GM10266 (cell line): ENCODE results near the gene ARL15.

Experiments
- DNase-seq: peaks from one replicate; pipeline ENCODE4 v3.0.0; 2012; ENCODE audit errors: extremely low spot score
- CTCF ChIP-seq: IDR thresholded peaks from 2 replicates; pipeline ENCODE4 v1.5.1; 2012; ENCODE audit warnings: mild to moderate bottlenecking, low read depth; ENCODE audit not compliant: control insufficient read depth, insufficient read depth; ENCODE audit errors: missing control alignments

Gene ARL15

DNA sequence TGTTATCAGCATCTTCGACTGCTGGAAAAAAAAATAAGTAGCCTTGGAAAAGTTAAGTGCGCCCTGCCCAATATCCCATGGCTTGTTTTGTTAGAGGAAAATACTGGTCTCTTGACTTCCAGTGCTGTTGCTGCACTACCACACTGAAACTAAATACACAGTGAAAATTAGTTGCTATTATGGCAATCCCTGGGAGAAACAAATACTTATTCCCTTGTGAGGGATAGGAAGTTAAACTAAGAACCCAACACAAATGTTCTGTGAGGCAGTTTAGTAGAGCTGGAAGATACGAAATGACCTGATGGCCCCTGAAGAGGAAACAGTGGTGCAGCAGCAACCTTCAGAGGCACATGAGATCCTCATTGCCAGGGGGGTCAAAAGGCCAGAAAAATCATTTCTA is 164.0 kb downstream of the ARL15 start:
- DNase-seq: no peak
- TF ChIP-seq CTCF: no peak

DNA sequence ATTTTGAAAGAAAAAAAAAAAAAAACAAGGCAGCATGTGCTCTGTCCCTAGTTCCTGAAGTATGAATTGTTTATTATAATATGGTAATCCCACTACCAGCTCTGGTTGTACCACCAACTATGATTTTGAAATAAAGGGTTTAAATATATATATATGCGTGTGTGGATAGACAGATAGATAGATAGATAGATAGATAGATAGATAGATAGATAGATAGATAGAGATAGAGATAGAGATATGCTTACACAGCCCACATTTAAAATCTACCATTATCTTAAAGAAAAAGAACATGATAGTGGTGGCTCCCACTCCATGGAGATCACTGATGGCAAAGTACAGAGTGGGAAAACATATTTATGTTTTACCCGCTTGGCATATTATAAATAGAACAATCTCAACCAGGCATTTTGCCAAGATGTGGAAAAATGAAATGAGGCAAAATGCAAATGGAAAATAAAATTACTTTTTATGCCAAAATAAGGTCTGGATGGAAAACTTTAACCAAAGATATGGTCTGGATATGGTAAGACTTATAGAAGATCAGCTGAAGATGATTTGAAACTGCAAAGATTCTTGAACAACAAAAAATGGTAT is 170.0 kb downstream of the ARL15 start:
- no peak for DNase-seq
- TF ChIP-seq CTCF: no peak

- no peak for TF ChIP-seq CTCF
These were observed 173.6 kb downstream of the ARL15 start for GRCh38 chr5:54136516-54137440.

DNA sequence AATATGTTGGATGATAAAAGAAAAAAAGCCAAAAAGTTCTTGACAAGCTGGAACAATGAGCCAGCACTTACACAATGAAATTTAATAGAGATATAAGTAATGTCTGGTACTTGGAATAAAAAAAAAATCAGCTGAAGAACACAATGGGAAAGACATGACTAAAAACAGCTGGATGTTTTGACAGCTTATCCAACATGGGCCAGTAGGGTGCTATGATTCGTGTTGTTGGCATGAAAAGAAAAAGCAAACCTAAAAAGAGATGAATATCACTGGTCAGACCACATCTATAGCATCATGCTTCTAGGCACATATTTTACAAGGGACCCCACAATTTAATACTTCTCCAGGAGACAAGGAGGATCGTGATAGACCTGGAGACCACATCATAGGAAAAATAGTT is 175.3 kb downstream of the ARL15 start:
- no peak for TF ChIP-seq CTCF
- no peak for DNase-seq

More at GRCh38 chr5:54136516-54137440, 173.6 kb downstream of the ARL15 start:
- no peak for DNase-seq

DNA sequence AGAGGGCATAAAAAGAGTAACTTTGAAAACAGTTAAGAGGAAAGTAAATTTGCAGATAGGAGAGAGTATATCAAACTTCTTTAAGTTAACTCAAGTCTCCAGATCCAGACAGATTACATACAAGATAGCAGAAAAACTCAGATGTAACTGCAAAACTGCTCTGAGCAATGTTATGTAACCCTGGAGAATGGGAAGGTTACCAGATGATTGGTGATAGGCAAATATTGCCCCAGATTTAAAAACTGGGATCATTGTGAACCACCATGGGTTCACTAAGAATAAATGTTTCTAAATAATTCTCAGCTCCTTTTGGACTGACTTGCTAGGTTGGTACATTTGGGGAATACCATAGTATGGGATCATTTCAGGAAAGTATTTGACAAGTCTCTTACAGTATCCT is 176.5 kb downstream of the ARL15 start:
- no peak for TF ChIP-seq CTCF
- DNase-seq: no peak

DNA sequence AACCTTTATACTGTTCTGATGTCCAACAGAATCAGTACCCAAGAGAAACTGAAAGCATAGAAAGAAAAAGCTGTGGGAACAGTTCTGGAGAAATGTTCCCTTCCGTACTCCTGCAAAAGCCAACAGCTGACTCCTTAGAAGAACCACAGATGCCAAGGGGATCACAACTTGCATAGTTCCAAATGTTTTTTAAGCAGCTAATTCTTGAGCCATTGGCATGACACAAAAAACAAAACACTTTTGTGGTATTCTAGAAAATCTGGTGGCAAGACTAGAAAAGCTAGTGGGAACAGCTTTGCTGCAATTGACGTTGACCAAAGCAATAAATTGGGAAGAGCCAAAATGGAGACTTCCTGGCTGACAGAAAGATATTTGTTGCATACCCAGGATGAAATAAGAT is 189.9 kb downstream of the ARL15 start:
- TF ChIP-seq CTCF: no peak
- DNase-seq: no peak

DNA sequence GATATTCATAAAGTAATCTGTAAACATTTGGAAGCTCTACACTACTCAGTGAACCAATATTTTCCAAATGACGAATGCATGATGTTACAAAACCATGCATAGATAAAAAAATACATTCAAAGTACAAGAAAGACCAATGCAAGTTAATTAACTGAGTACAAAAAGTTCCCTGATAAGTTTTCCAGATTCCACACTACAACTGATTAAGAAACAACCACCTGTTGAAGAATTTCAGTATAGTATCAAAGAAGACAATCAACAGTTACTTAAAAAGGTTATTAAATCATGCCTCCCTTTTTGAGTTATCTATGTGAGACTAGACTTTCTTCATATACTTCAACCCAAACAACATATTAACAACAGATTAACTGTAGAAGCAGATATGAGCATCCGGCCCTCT is 192.4 kb downstream of the ARL15 start:
- TF ChIP-seq CTCF: no peak
- no peak for DNase-seq
